Posterior cingulate gyrus (tissue), 11 donors: Measurements from ENCODE around the gene MRPL27.
"Not testable (repeated sequence)": the region's sequence is repeated elsewhere in the genome, so short reads cannot be mapped to it uniquely, and the experiment has no call there.

ENCODE experiments used
- DNase-seq, 10 donors: peaks; one replicate each; pipeline versions ENCODE4 v3.0.0 to v3.0.0-alpha.2; 2020 to 2021; ENCODE audit warnings: mixed read lengths in 3 of 10
- intact Hi-C: fragments of 100-400 bp; cut with DNase I; formaldehyde crosslinking; loops from one replicate; pipeline ENCODE4 v1.15.1; 2023

MRPL27 gene

DNA sequence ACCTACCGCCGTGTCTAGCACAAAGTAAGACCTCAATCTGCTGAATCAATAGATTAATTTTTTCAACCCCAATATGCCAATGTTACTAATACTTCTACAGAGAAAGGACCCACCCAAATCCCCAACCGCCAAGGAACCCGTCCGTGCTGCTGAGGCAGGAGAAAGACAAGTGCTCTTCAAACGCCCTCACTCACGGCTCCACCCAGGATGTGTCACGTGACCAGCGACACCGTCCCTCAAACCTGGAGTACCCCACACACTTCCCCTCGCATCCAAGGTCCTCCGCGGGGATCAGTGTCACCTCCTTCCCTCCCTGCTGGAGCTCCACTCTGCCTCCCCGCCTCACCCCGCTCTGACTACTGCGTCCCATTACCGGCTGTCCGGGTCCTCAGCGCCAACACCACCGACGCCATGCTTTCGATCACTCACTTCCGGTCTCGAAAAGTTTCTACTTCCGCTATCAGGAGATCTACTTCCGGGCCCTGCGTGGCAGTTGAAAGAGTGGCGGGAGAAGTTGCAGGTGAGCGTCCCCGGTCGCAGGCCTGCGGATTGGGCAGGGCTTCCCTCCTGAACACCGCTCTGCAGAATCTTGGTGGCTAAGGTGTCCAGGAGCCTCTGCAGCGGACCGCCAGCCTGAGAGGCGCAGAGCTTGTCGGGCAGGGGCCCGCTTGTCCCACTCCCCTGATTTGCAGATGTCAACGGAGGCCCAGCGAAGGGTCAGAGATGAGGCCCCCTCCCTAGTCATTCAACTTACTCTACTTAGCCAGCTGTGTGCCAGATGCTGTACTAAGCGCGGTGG, at the start of gene MRPL27, which contains the start of gene EME1:
Gene MRPL27, minus strand, starts transcription at position 427 of the 799 bp plus-strand sequence. Its CDS starts 14 bp downstream, at position 413.
Gene EME1, plus strand, starts transcription at position 472 of the 799 bp plus-strand sequence. CDS start 1,980 bp downstream, outside the sequence.
- peak; percentile 81 to 97 (median 88) for DNase-seq
- intact Hi-C loops: no loop called here

- no peak for DNase-seq
- intact Hi-C loops: no loop called here
Measured at GRCh38 chr17:50422738-50423137, 49.8 kb upstream of the MRPL27 start.

DNA sequence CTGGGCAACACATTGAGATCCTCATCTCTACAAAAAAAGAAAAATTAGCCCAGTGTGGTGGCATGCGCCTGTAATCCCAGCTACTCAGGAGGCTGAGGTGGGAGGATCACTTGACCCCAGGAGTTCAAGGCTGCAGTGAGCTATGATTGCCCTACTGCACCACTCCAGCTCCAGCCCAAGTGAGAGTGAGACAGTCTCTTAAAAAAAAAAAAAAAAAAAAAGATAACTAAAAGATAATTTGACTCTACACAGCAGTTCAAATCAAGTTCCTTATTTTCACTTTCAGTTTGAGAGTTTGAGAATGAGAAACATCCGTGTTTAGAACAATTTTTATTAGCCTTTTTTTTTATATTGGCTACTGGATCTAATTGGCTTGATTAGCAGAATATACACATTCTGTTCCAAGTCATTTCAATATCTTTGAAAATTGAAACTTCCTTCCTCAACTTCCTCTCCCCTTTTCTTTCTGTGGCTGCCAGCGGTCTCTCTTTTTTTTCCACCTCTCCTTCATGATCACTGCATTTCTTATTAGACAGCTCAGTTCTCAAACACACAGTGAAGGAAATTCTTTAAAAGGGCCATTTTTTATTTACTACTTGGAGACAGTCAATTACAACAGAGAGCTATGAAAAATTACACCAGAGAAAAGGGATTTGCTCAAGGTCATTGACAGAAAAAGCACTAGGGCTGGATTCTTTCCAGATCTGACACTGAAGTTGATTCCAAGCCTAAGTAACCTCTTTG, 48.5 kb upstream of the MRPL27 start:
- intact Hi-C loops: no loop called here
- no peak for DNase-seq

DNA sequence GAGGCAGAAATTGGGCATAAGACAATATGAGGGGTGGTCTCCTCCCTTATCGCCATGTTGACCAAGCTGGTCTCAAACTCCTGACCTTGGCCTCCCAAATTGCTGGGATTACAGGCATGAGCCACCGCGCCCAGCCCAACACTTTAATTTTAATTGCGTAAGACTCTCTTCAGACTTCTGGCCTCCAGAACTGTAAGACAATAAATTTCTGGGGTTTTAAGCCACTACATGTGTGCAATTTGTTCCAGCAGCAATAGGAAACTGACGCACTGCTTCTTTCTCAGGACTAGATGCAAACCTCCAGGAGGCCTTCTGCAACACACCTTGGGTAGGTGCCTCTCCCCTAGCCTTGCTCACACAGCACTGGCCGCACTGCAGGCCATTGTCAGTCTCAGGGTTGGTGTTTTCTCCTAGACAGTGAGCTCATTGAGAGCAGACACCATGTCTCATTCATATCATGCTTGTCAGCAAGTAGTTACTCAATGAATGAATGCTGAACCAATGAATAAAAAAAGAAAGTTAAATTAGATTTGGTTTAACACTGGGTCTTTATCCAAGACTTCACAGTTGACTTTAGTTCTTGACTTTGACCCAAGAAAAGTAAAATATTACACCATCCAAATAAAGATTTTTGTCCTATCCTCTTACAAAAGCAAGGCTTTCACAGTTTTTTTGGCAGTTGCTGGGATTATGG, 47.6 kb upstream of the MRPL27 start:
- intact Hi-C loops: no loop called here
- DNase-seq: peak in 1 of 10 donors; percentile 7

DNA sequence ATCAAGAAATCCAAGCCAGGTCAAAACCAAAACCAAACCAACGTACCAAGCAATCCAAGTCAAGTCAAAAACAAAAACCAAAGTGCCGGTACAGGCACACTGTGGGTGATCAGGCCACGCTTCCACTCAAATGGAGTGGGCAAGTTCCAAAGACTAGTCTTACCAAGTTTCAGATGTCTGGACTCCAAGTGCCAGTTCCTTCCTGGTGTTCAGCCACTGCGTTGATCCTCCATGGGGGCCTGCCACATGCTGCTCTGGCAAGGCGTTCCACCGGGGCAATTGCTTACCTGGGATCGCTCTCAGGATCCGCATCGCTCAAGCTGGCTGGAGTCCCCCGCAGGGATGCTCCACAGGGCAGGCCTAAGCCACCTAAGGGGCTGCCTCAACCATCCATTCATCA, 46.6 kb upstream of the MRPL27 start:
- intact Hi-C loops: not testable (repeated sequence)

DNA sequence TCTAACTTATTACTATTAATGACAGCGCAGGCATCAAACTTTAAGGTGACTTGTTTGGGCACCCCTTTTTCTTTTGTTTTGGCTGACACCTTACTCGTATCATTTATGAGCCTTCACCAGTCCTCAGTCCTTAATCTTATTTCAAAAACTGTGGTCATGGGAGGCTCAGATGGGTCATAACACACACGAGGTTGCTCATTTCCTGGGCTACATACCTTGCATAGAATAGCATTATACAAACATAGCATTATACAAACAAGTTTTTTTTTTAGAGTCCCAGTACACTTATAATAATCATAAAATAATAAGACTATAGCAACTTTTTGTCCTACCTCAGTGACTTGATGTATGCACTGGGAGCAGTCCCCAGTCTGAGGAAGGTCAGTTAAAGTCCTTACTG, 41.8 kb upstream of the MRPL27 start:
- DNase-seq: no peak
- intact Hi-C loops: no loop called here

More for the DNA sequence above, 46.6 kb upstream of the MRPL27 start:
- DNase-seq: peak in 1 of 10 donors; percentile 58

DNA sequence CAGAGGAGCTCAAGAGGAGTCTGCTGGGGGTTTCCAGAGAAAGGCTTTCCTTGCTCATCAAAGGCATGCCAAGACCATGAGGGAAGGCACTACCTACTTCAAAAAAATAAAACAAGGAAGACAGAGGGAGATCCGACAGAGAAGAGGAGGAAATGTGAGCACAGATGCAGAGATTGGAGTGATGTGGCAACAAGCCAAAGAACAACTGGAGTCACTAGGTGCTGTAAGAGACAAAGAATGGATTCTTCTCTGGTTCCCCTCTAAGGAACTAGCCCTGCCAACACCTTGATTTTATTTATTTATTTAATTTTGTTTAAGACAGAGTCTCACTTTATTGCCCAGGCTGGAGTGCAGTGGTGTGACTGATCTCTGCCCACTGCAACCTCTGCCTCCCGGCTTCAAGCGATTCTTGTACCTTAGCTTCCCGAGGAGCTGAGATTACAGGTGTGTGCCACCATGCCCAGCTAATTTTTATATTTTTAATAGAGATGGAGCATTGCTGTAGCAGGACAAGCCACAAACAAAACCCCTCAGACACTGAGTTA, 39.3 kb upstream of the MRPL27 start:
- intact Hi-C loops: no loop called here

DNA sequence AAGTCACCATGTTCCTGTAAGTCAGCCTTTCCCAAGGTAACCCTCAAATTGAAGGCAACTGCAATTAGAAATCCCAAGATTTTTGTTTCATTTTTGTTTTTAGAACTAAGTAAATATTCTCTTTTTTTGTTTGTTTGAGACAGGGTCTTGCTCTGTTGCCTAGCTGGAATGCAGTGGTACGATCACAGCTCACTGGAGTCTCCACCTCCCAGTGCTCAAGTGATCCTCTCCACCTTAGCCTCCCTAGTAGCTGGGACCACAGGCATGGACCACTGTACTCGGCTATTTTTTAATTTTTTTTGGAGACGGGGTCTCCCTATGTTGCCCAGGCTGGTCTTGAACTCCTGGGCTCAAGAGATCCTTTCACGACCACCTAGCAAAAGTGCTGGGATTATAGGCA, 34.9 kb upstream of the MRPL27 start:
- intact Hi-C loops: no loop called here
- no peak for DNase-seq

More for the DNA sequence above, 39.3 kb upstream of the MRPL27 start:
- DNase-seq: no peak

GRCh38 chr17:50406578-50406977, 33.6 kb upstream of the MRPL27 start:
- intact Hi-C loops: no loop called here
- DNase-seq: no peak

- intact Hi-C loops, DNase-seq: not testable (repeated sequence)
Measured at GRCh38 chr17:50405351-50405750, 32.4 kb upstream of the MRPL27 start.

GRCh38 chr17:50399591-50399990, 26.6 kb upstream of the MRPL27 start:
- intact Hi-C loops, DNase-seq: not testable (repeated sequence)

DNA sequence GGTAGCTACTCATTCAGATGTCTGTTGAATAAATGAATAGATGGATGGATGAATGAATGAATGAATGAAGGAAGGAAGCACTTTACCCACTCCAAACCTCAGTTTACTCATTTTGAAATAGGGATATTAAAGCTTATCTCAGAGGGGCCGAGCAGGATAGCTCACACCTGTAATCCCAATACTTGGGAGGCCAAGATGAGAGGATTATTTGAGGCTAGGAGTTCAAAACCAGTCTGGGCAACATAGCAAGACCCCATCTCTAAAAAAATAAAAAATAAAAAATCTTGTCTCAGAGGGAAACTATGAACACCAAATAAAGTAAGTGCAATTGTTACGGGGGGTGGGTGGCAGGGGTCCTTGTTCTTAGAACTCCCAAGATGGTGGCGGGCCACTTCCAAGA, 25.7 kb upstream of the MRPL27 start:
- intact Hi-C loops, DNase-seq: not testable (repeated sequence)

GRCh38 chr17:50397919-50398285, 24.9 kb upstream of the MRPL27 start:
- no peak for DNase-seq
- intact Hi-C loops: no loop called here

DNA sequence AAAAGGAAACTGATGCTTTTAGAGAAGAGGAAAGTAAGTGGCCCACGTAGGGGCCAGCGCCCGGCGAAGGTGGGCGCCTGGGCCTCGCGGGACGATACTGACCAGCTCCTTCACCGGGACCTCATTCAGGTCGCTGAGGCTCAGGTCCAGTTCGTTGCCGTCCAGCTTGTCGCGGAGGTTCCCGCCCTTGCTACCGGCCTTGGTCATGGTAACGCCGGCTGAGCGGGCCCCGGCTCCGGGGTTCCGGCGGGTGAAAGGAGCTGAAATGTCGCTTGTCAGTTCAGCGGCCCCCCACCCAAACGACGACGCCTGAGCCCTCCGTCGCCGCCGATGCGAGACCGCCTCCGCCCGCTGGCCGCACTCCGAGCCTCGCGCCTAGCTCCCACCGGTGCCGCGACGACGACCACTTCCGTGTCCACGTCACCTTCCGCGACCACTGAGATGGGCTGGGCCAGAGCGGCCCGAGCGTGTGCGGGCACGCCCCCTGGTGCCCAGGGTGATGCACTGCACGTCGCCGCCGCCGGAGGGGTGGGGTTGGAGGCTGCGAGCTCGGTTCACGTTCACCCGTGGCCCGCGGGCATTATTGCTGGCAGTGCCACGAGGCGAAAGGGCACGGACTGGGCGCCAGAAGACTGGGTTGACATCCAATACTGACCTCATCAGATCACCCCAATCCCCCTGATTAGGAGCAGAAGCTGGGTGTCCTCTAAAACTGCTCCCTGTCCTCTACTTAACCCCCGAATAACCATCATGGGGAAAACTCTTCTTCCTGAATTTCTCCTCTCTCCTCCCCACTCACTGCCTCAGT, 24.3 kb upstream of the MRPL27 start, which contains the start of gene LRRC59:
Gene LRRC59, minus strand, starts transcription at position 413 of the 808 bp plus-strand sequence. Its CDS starts 206 bp downstream, at position 207.
- intact Hi-C loops: no loop called here
- peak; percentile 78 to 98 (median 86) for DNase-seq

DNA sequence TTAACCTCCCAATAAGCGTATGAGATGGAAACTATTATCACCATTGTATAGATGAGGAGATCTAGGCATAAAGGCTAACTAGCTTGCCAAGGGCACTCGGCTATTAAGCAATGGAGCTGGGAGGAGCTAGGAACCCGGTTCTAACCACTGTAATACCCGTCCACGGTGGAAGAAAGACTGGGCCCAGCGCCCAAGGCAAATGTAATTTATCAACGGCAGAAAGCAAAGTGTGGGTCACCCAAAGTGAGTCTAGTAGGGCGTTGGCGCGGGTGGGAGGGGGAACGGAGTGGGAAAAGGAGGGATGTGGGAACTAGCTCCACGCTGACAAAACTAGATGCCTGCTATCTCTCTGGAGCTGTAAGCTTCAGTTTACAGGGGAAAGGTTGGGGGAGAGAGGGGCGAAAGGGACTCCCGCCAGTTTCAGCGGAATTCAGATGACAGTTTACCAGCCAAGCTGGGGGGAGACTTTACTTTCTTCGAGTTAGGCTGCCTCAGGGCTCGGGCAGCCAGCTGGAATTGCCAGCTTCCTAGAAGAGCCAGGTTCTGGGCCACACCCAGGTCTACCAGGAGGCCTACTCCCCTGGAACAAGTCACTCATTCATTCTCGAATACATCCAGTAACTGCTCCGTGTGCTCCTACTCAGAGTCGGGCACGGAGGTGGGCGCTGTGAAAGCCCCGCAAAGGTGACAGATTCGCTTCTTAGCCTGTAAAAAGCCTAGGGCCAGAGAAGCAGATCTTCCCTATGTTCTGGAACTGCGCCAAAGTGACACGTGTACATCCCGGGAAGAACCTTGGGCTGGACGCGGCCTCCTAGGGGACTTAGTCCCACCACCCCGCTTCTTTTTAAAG, 23.5 kb upstream of the MRPL27 start:
- DNase-seq: no peak
- intact Hi-C loops: no loop called here

DNA sequence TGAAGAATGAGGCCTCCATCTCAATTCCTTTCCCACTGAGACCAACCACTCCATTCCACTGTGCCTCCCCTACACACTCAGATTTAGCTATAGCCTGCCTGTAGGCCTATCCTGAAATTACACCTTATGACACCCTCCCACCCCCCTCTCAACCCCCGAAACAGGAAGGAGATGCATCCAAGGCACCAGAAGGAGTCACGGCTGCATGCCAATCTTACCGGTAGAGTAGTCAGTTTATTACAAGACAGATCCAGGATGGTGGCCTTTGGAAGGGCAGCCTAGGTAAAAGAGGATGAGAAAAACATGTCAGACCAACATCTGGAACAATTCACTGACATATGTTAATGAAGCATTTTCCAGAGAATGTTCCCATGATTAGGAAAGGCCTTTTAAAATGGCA, 21.7 kb upstream of the MRPL27 start:
- intact Hi-C loops: no loop called here
- DNase-seq: no peak

DNA sequence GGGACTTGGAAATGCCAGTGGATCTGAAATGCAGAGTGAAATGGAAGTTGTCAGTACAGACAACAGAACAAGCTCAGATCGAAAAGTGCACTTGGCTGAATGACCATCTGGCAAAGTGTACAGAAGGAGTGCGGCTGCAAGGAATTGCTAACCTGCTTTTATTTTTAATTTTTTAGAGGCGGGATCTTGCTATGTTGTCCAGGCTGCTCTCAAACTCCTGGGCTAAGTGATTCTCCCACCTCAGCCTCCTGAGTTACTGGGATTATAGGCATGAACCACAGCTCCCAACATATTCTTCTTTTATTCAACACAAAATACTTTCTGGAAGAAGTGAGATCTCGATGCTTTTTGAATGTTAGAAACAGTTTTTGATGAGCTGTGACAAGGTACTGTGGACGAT, 20.7 kb upstream of the MRPL27 start:
- no peak for DNase-seq
- intact Hi-C loops: no loop called here

DNA sequence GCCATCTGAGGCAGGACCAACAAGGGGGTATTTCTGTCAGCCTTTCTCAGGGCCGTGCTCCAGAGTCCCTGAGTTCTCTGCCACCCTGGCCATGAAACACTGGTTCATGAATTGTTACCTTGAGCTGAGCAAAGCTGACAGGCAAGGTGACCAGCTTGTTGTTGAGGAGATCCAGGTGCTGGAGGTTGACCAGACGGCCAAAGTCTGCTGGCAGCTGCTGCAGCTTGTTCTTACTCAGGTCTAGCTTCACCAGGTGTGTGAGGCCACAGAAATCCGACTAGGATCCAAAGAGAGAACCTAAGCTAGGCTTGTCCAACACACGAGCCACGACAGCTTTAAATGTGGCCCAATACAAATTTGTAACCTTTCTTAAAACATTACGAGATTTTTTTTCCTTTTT, 19.6 kb upstream of the MRPL27 start:
- intact Hi-C loops: no loop called here
- no peak for DNase-seq

DNA sequence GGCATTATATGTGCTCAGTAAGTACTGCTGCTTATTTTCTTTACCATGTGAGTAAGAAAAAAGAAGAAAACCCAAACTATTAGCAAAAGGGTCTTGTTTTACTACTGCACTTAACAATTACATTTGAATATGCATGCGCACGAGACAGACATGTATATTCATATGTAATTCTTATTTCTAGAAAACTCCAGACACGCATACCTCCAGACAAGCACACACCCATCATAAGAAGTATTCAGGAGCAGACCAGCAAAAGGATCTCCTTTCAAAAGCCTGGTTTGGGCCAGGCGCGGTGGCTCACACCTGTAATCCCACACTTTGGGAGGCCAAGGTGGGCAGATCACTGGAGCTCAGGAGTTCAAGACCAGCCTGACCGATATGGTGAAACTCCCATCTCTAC, 16.6 kb upstream of the MRPL27 start:
- intact Hi-C loops: no loop called here
- DNase-seq: no peak
